Measurements from ENCODE around the gene ZNF423. TPM values are rescaled to one million over a fixed set of nuclear protein-coding genes. Genes with fewer than 3 reads are reported as not detected.

Gene ZNF423
- polyA plus RNA-seq, 1 experiment, result 0.11 TPM

- no peak for DNase-seq (ENCODE audit: low read depth, low spot score)
- ChIA-PET CTCF (no interaction called here), POLR2A (no interaction called here)
- Histone ChIP-seq H3K9me3 (ENCODE audit: control insufficient read depth, insufficient read depth, low read length) (peaks cover 4% of the 10 kb centered on the region; the same call in 1 of the 2 replicates), H3K27me3 (ENCODE audit: control insufficient read depth, insufficient read depth, low read length) (peaks cover 41% of the 10 kb centered on the region), H3K27ac (ENCODE audit: low read depth, low read length) (no peak overlapping the region), H3K4me3 (ENCODE audit: low read depth, low read length) (no peak overlapping the region)
- no peak for TF ChIP-seq CTCF (IDR thresholded peaks at IDR 0.05; ENCODE audit: low read depth, low read length)
Observed at GRCh38 chr16:49860593-49860992, 4.7 kb upstream of the ZNF423 start.

DNA sequence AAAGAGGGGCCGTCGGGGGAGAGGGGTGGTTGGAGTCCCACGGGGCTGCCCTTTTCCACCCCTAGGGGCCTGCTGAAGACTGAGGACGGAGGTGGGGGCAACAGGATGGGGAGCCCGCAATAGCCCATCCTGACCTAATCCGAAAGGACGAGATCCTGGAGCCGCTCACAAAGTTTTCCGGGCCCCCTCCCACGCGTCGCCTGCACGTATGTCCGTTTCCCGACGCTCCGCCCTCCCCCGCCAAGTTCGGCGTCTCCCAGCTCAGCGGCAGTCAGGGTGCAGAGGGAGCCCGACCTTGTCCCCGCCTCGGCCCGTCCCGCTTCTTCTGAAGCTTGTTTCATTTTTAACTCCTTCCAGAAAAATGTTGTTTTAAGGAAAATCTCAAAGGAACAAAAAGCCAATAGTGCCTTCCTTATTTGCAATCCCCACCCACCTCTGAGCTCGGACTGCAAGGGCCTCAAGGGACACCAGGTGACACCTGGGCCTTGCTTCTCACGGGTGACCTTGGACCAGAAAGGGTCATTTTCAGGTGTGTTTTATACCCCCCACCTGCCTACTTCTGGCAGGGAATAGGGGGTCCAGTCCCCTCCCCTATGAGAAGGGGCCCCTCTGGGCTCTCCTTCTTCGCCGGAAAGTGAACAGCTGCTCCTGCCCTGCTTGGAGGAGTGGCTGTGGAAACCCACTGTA lies 3.4 kb upstream of the ZNF423 start:
- DNase-seq (ENCODE audit: low read depth, low spot score), result no peak
- no peak for TF ChIP-seq CTCF (IDR thresholded peaks at IDR 0.05; ENCODE audit: low read depth, low read length)
- peak overlapping the region; percentile 35 for H3K4me3 ChIP-seq (ENCODE audit: low read depth, low read length)
- peaks cover 4% of the 10 kb centered on the region; the same call in 1 of the 2 replicates for H3K9me3 ChIP-seq (ENCODE audit: control insufficient read depth, insufficient read depth, low read length)
- ChIA-PET POLR2A (no interaction called here), CTCF (no interaction called here)
- H3K27ac ChIP-seq (ENCODE audit: low read depth, low read length), result no peak overlapping the region
- peaks cover 45% of the 10 kb centered on the region for H3K27me3 ChIP-seq (ENCODE audit: control insufficient read depth, insufficient read depth, low read length)

DNA sequence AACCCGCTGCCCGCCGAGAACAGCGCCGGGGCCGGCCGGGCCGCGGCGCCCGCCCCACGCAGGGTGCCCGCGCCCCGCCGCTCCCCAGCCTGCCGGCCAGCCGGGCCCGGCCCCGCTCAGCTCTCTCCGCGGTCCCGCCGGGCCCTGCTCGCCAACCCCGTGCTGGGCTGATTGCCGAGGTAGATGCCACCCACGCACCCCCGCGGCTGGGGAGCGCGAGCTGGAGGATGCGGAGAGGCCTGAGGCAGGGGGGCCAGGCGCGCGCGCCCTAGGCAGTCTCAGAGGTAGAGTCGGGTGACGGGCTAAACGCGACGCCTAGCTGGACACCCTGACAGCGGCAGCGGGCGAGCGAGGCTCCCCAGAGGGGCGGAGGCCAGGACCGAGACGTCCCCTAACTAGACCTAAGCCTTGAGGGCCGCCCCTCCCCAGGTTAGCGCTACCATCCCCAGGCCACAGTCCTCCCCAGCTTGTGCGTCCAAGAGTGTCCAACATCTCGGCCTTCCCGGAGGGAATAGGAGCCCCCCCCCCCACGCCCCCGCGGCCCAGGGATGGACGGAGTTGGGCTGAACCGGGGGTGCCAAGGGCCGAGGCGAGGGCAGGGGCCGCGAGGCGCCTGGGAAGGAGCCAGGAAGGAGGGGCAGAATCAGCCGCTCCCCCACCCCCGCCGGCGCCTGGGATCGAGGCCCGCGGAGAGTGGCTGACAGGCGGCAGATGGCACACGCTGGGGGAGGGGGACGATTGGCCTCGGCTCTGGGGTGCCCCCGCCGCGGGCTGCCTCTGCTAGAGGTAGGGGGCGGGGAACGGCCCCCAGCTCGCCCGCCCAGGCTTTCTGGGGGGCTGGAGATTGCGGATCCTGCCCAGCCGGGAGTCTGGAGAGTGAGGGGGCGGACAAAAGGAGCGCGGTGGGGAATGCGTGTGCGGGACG lies 2.5 kb upstream of the ZNF423 start:
- Histone ChIP-seq H3K9me3 (ENCODE audit: control insufficient read depth, insufficient read depth, low read length) (peaks cover 4% of the 10 kb centered on the region; the same call in 1 of the 2 replicates), H3K4me3 (ENCODE audit: low read depth, low read length) (peak overlapping the region; percentile 35), H3K27ac (ENCODE audit: low read depth, low read length) (no peak overlapping the region), H3K27me3 (ENCODE audit: control insufficient read depth, insufficient read depth, low read length) (peaks cover 53% of the 10 kb centered on the region)
- POLR2A ChIA-PET, result no interaction called here
- DNase-seq (ENCODE audit: low read depth, low spot score), result no peak
- no peak for TF ChIP-seq CTCF (IDR thresholded peaks at IDR 0.05; ENCODE audit: low read depth, low read length)
- CTCF ChIA-PET, result interaction anchor here (1.2 kb wide), 1 partner anchor 302 kb away, joined by 3 read pairs; no protein-coding TSS in a partner anchor

- ChIA-PET CTCF (interaction anchor here (0.8 to 1.5 kb wide), 3 partner anchors 56 to 301 kb away, joined by 3 read pairs; partner anchors contain the start of gene CNEP1R1), POLR2A (no interaction called here)
- Histone ChIP-seq H3K9me3 (ENCODE audit: control insufficient read depth, insufficient read depth, low read length) (peaks cover 4% of the 10 kb centered on the region; the same call in 1 of the 2 replicates), H3K27ac (ENCODE audit: low read depth, low read length) (no peak overlapping the region), H3K27me3 (ENCODE audit: control insufficient read depth, insufficient read depth, low read length) (peaks cover 59% of the 10 kb centered on the region), H3K4me3 (ENCODE audit: low read depth, low read length) (peak overlapping the region; percentile 42)
- DNase-seq (ENCODE audit: low read depth, low spot score), result no peak
- TF ChIP-seq CTCF (IDR thresholded peaks at IDR 0.05; ENCODE audit: low read depth, low read length), result peak; percentile 59
Observed at GRCh38 chr16:49857423-49858181, 1.7 kb upstream of the ZNF423 start.
